GM12878 (cell line): ENCODE measurements around the gene UBXN11. TPM values are rescaled to one million over a fixed set of nuclear protein-coding genes. Genes with fewer than 3 reads are reported as not detected.

Source experiments
- CTCF ChIP-seq, 3 experiments: IDR thresholded peaks in 2 of 3; conservative IDR thresholded peaks in 1 of 3; 2 replicates each; pipeline ENCODE4 v1.5.1; 2011; ENCODE audit warnings: low read depth in 3 of 3, low read length in 3 of 3, mild to moderate bottlenecking in 3 of 3, control low read depth in 2 of 3, moderate library complexity in 2 of 3, inconsistent platforms in 1 of 3, mixed read lengths in 1 of 3; ENCODE audit not compliant: control insufficient read depth in 2 of 3, insufficient read depth in 1 of 3; ENCODE audit errors: extremely low read depth in 1 of 3
- DPF2 ChIP-seq: fragments of 450-650 bp; IDR thresholded peaks from 2 replicates; pipeline ENCODE4 v1.6.1; 2017; ENCODE audit warnings: mild to moderate bottlenecking
- HCFC1 ChIP-seq: fragments of 150-350 bp; IDR thresholded peaks from 2 replicates; pipeline ENCODE4 v1.6.1; 2014; ENCODE audit warnings: low read length
- HDGF ChIP-seq: fragments of 450-650 bp; IDR thresholded peaks from 2 replicates; pipeline ENCODE4 v1.6.1; 2016; ENCODE audit warnings: antibody characterized with exemption
- HSF1 ChIP-seq: fragments of 150-350 bp; IDR thresholded peaks from 2 replicates; pipeline ENCODE4 v1.6.1; 2014; ENCODE audit warnings: mild to moderate bottlenecking, low read depth, low read length
- IKZF1 ChIP-seq: fragments of 450-650 bp; conservative IDR thresholded peaks from 2 replicates; pipeline ENCODE4 v1.6.1; 2017; ENCODE audit warnings: antibody characterized with exemption, mild to moderate bottlenecking
- JUND ChIP-seq: IDR thresholded peaks from 2 replicates; pipeline ENCODE4 v1.6.1; 2012; ENCODE audit warnings: low read depth, mild to moderate bottlenecking, low read length, improper control_type of control experiment, moderate library complexity
- MEF2A ChIP-seq: IDR thresholded peaks from 2 replicates; pipeline ENCODE4 v1.6.1; 2011; ENCODE audit warnings: low read depth, mild to moderate bottlenecking, low read length, moderate library complexity; ENCODE audit not compliant: insufficient read depth
- NBN ChIP-seq: fragments of 450-650 bp; IDR thresholded peaks from 2 replicates; pipeline ENCODE4 v1.6.1; 2016
- NFYB ChIP-seq: IDR thresholded peaks from 2 replicates; pipeline ENCODE4 v1.6.1; 2011; ENCODE audit warnings: low read depth, mild to moderate bottlenecking, low read length, improper control_type of control experiment, moderate library complexity; ENCODE audit not compliant: insufficient read depth
- NR2C1 ChIP-seq: fragments of 450-650 bp; IDR thresholded peaks from 2 replicates; pipeline ENCODE4 v1.6.1; 2017; ENCODE audit warnings: antibody characterized with exemption, mild to moderate bottlenecking, moderate library complexity
- PKNOX1 ChIP-seq: fragments of 450-650 bp; IDR thresholded peaks from 2 replicates; pipeline ENCODE4 v1.6.1; 2016; ENCODE audit warnings: mild to moderate bottlenecking
- POLR2AphosphoS5 ChIP-seq: IDR thresholded peaks from 2 replicates; pipeline ENCODE4 v1.6.1; 2011; ENCODE audit warnings: mild to moderate bottlenecking, low read length, inconsistent platforms
- RAD21 ChIP-seq: IDR thresholded peaks from 2 replicates; pipeline ENCODE4 v1.6.1; 2011; ENCODE audit warnings: mild to moderate bottlenecking, low read depth, low read length, moderate library complexity; ENCODE audit not compliant: insufficient read depth
- RAD51 ChIP-seq: fragments of 450-650 bp; IDR thresholded peaks from 2 replicates; pipeline ENCODE4 v1.6.1; 2016; ENCODE audit warnings: moderate library complexity, mild to moderate bottlenecking, inconsistent platforms
- RUNX3 ChIP-seq: IDR thresholded peaks from 2 replicates; pipeline ENCODE4 v1.6.1; 2012; ENCODE audit warnings: low read length, inconsistent platforms
- SMAD1 ChIP-seq: fragments of 450-650 bp; IDR thresholded peaks from 2 replicates; pipeline ENCODE4 v1.6.1; 2018; ENCODE audit warnings: mild to moderate bottlenecking, low read depth; ENCODE audit not compliant: partially characterized antibody
- SPI1 ChIP-seq: IDR thresholded peaks from 2 replicates; pipeline ENCODE4 v1.6.1; 2011; ENCODE audit warnings: low read depth, mild to moderate bottlenecking, low read length, moderate library complexity, borderline replicate concordance; ENCODE audit not compliant: insufficient read depth
- SREBF1 ChIP-seq: IDR thresholded peaks from 2 replicates; pipeline ENCODE4 v1.6.1; 2012; ENCODE audit warnings: mild to moderate bottlenecking, low read length
- TAF1 ChIP-seq: IDR thresholded peaks from 2 replicates; pipeline ENCODE4 v1.6.1; 2011; ENCODE audit warnings: mild to moderate bottlenecking, low read depth, low read length, borderline replicate concordance
- ZNF207 ChIP-seq: fragments of 450-650 bp; IDR thresholded peaks from 2 replicates; pipeline ENCODE4 v1.6.1; 2014; ENCODE audit warnings: antibody characterized with exemption, mild to moderate bottlenecking, borderline replicate concordance
- polyA plus RNA-seq, 11 experiments: library from polyadenylated mRNA; depleted of rRNA in 4 of 11; unstranded in 6 of 11; stranded (reverse) in 5 of 11; fragments of >200 nt; fragmentation: Nextera tagmentation in 4 of 11; fragmentation: Illumina TruSeq in 1 of 11; extraction: Ambion mirVana in 4 of 11; extraction: Trizol in 1 of 11; gene quantifications; 1 replicate in 1 of 11; 2 replicates in 10 of 11; pipeline versions ENCODE4 v1.2.1 to v1.2.3, GENCODE V29; 2011 to 2016; ENCODE audit warnings: inconsistent platforms in 2 of 11, missing spikeins in 2 of 11, low read depth in 1 of 11
- total RNA-seq, 4 experiments: library from RNA; depleted of rRNA in 3 of 4; stranded (reverse); fragments of >200 nt in 3 of 4; fragmentation: Illumina TruSeq in 1 of 4; extraction: Trizol in 1 of 4; gene quantifications; 2 replicates each; pipeline versions ENCODE4 v1.2.1 to v1.2.3, GENCODE V29; 2013 to 2021
- TF ChIP-seq, protein P1 (sequence below): fragments of 450-650 bp; IDR thresholded peaks from 2 replicates; pipeline ENCODE4 v1.6.1; 2017; ENCODE audit warnings: mild to moderate bottlenecking, moderate library complexity

UBXN11 gene
- total and polyA plus RNA-seq, 10 of the 15 experiments (the other 5 are each of a cell fraction or from before 2014, with no cell fraction given) = 0.32 to 34.4 (median 9.6) TPM

GRCh38 chr1:26275580-26276431 lies 30.6 kb downstream of the UBXN11 start (continued):
- TF ChIP-seq RAD21 (peak; percentile 83), RUNX3 (0 out of 2 replicates have a peak, but pooled peaks have one; percentile 16), TAF1 (no peak), PKNOX1 (0 out of 2 replicates have a peak, but pooled peaks have one; percentile 18), DPF2 (peak; percentile 28; the same call in 1 of the 2 replicates), SREBF1 (no peak), HSF1 (no peak), RAD51 (peak; percentile 91), POLR2AphosphoS5 (no peak), IKZF1 (peak; percentile 44; the same call in 1 of the 2 replicates), NFYB (no peak), NR2C1 (no peak), HCFC1 (0 out of 2 replicates have a peak, but pooled peaks have one; percentile 15), SMAD1 (no peak), HDGF (peak; percentile 41; the same call in 1 of the 2 replicates), CTCF (IDR thresholded peaks at IDR 0.05 in 2 of 3, conservative IDR thresholded peaks at IDR 0.05 in 1 of 3; ENCODE audit: control insufficient read depth in 2 of 3, extremely low read depth in 1 of 3, insufficient read depth in 1 of 3, low read depth in 3 of 3, low read length in 3 of 3) (peak; percentile 86 to 89 (median 88)), JUND (no peak), SPI1 (no peak), MEF2A (no peak), ZNF207 (no peak; the same call in 1 of the 2 replicates), NBN (peak; percentile 76; the same call in 1 of the 2 replicates)
- TF ChIP-seq, protein P1, sequence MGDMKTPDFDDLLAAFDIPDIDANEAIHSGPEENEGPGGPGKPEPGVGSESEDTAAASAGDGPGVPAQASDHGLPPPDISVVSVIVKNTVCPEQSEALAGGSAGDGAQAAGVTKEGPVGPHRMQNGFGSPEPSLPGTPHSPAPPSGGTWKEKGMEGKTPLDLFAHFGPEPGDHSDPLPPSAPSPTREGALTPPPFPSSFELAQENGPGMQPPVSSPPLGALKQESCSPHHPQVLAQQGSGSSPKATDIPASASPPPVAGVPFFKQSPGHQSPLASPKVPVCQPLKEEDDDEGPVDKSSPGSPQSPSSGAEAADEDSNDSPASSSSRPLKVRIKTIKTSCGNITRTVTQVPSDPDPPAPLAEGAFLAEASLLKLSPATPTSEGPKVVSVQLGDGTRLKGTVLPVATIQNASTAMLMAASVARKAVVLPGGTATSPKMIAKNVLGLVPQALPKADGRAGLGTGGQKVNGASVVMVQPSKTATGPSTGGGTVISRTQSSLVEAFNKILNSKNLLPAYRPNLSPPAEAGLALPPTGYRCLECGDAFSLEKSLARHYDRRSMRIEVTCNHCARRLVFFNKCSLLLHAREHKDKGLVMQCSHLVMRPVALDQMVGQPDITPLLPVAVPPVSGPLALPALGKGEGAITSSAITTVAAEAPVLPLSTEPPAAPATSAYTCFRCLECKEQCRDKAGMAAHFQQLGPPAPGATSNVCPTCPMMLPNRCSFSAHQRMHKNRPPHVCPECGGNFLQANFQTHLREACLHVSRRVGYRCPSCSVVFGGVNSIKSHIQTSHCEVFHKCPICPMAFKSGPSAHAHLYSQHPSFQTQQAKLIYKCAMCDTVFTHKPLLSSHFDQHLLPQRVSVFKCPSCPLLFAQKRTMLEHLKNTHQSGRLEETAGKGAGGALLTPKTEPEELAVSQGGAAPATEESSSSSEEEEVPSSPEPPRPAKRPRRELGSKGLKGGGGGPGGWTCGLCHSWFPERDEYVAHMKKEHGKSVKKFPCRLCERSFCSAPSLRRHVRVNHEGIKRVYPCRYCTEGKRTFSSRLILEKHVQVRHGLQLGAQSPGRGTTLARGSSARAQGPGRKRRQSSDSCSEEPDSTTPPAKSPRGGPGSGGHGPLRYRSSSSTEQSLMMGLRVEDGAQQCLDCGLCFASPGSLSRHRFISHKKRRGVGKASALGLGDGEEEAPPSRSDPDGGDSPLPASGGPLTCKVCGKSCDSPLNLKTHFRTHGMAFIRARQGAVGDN = no peak
